Measurements from ENCODE around the gene GOLGA8B.
"Not testable (repeated sequence)": the region's sequence is repeated elsewhere in the genome, so short reads cannot be mapped to it uniquely, and the experiment has no call there.

GOLGA8B gene

DNA sequence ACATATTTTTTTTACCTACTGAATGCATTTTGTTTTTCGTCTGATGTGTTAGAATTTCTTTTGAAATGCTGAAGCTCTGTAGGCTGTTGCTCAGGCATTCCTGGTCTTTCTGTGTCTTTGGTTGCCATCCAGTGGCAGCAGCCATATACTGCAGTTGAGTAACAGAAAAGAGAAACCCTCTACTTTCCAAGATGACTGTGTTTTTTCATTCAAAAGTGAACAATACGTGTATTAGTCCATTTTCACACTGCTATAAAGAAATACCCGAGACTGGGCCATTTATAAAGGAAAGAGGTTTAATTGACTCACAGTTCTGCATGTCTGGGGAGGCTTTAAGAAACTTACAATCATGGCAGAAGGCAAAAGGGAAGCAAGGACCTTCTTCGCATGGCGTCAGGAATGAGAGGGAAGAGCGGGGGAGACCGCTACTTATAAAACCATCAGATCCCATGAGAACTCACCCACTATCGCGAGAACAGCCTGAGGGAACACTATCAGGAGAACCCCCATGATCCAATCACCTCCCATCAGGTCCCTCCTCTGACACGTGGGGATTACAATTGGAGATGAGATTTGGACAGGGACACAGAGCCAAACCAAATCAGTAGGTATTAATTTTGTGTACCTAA lies 4.7 kb upstream of the GOLGA8B start:
- H3K9me2 ChIP-seq (replicated peaks; ENCODE audit: insufficient read depth, low read length), result no peaks in the 10 kb centered on the region
- H3K79me2 ChIP-seq (ENCODE audit: low read length), result no peaks in the 10 kb centered on the region
- TF ChIP-seq, protein P1, sequence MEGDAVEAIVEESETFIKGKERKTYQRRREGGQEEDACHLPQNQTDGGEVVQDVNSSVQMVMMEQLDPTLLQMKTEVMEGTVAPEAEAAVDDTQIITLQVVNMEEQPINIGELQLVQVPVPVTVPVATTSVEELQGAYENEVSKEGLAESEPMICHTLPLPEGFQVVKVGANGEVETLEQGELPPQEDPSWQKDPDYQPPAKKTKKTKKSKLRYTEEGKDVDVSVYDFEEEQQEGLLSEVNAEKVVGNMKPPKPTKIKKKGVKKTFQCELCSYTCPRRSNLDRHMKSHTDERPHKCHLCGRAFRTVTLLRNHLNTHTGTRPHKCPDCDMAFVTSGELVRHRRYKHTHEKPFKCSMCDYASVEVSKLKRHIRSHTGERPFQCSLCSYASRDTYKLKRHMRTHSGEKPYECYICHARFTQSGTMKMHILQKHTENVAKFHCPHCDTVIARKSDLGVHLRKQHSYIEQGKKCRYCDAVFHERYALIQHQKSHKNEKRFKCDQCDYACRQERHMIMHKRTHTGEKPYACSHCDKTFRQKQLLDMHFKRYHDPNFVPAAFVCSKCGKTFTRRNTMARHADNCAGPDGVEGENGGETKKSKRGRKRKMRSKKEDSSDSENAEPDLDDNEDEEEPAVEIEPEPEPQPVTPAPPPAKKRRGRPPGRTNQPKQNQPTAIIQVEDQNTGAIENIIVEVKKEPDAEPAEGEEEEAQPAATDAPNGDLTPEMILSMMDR (IDR thresholded peaks at IDR 0.05; ENCODE audit: low read length), result peak; percentile 79
- no peak for TF ChIP-seq EZH2phosphoT487 (IDR thresholded peaks at IDR 0.05; ENCODE audit: low read length)
- H3K4me2 ChIP-seq (ENCODE audit: low read depth, low read length), result peak overlapping the region; percentile 86
- H3F3A ChIP-seq (ENCODE audit: insufficient read depth, low read length), result peaks cover 3% of the 10 kb centered on the region; the same call in 1 of the 2 replicates
- H3K9ac ChIP-seq (ENCODE audit: low read length), result peak overlapping the region; percentile 52; the same call in 1 of the 2 replicates
- H3K27me3 ChIP-seq (replicated peaks; ENCODE audit: insufficient read depth, low read length), result no peaks in the 10 kb centered on the region
- DNase-seq, result peak; percentile 79
- peak overlapping the region; percentile 14; the same call in 1 of the 2 replicates for H3K27ac ChIP-seq (ENCODE audit: low read length)
- no peaks in the 10 kb centered on the region for H4K20me1 ChIP-seq (ENCODE audit: insufficient read depth, low read length)
- no peaks in the 10 kb centered on the region for H3K36me3 ChIP-seq (replicated peaks; ENCODE audit: insufficient read depth, low read length)
- H3K4me3 ChIP-seq (ENCODE audit: low read length), result peak overlapping the region; percentile 46
- H2AFZ ChIP-seq (ENCODE audit: low read length), result peak overlapping the region; percentile 80
- no peaks in the 10 kb centered on the region for H3K9me3 ChIP-seq (replicated peaks; ENCODE audit: insufficient read depth, low read length)
- peaks cover 16% of the 10 kb centered on the region; the same call in 1 of the 2 replicates for H3K4me1 ChIP-seq (ENCODE audit: low read length)

DNA sequence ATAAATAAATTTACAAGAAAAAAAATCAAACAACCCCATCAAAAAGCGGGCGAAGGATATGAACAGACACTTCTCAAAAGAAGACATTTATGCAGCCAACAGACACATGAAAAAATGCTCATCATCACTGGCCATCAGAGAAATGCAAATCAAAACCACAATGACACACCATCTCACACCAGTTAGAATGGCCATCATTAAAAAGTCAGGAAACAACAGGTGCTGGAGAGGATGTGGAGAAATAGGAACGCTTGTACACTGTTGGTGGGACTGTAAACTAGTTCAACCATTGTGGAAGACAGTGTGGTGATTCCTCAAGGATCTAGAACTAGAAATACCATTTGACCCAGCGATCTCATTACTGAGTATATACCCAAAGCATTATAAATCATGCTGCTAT lies 2.5 kb upstream of the GOLGA8B start:
- not testable (repeated sequence) for H3K27me3 ChIP-seq (replicated peaks; ENCODE audit: insufficient read depth, low read length); H3K4me2 ChIP-seq (ENCODE audit: low read depth, low read length); H3K4me3 ChIP-seq (ENCODE audit: low read length); H3K9me2 ChIP-seq (replicated peaks; ENCODE audit: insufficient read depth, low read length); H4K20me1 ChIP-seq (ENCODE audit: insufficient read depth, low read length); H2AFZ ChIP-seq (ENCODE audit: low read length); DNase-seq; H3K27ac ChIP-seq (ENCODE audit: low read length); H3K36me3 ChIP-seq (replicated peaks; ENCODE audit: insufficient read depth, low read length); H3F3A ChIP-seq (ENCODE audit: insufficient read depth, low read length); H3K9ac ChIP-seq (ENCODE audit: low read length); H3K9me3 ChIP-seq (replicated peaks; ENCODE audit: insufficient read depth, low read length)
- Histone ChIP-seq H3K79me2 (ENCODE audit: low read length) (peaks cover 22% of the 10 kb centered on the region), H3K4me1 (ENCODE audit: low read length) (peaks cover 13% of the 10 kb centered on the region; the same call in 1 of the 2 replicates)

- H3K9ac ChIP-seq (ENCODE audit: low read length), result no peak overlapping the region
- no peak overlapping the region for H3K4me3 ChIP-seq (ENCODE audit: low read length)
- no peak overlapping the region for H3K4me2 ChIP-seq (ENCODE audit: low read depth, low read length)
These were observed 1.5 kb upstream of the GOLGA8B start for GRCh38 chr15:34584996-34585395.

DNA sequence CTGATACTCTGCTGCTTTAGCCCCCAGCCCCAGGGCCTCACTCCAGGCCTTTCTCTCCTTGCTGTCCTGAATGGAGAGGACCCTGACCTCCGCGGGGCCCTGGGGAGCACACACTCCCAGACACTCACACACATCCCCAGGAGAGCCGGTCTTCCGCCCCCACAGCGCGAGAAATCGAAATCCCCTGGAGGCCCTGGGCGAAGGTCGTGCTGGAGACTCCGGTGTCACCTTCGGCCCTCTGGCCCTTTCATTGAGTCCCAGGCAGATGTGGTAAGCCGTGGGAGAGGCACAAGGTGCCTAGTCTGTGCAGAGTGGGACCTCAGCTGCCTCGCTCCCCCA lies 848 bp upstream of the GOLGA8B start:
- peak overlapping the region; percentile 82 for H3K4me3 ChIP-seq (ENCODE audit: low read length)
- H3K9me3 ChIP-seq (replicated peaks; ENCODE audit: insufficient read depth, low read length), result no peaks in the 10 kb centered on the region
- H3K79me2 ChIP-seq (ENCODE audit: low read length), result peaks cover 37% of the 10 kb centered on the region
- no peak for TF ChIP-seq EZH2phosphoT487 (IDR thresholded peaks at IDR 0.05; ENCODE audit: low read length)
- no peak for TF ChIP-seq EZH2 (optimal IDR thresholded peaks at IDR 0.05; ENCODE audit: low read depth, low read length)
- H3K9ac ChIP-seq (ENCODE audit: low read length), result peak overlapping the region; percentile 82
- no peak for DNase-seq
- peaks cover 3% of the 10 kb centered on the region; the same call in 1 of the 2 replicates for H3F3A ChIP-seq (ENCODE audit: insufficient read depth, low read length)
- H3K27ac ChIP-seq (ENCODE audit: low read length), result peak overlapping the region; percentile 23; the same call in 1 of the 2 replicates
- H3K9me2 ChIP-seq (replicated peaks; ENCODE audit: insufficient read depth, low read length), result no peaks in the 10 kb centered on the region
- H3K4me2 ChIP-seq (ENCODE audit: low read depth, low read length), result peak overlapping the region; percentile 98
- H2AFZ ChIP-seq (ENCODE audit: low read length), result peak overlapping the region; percentile 57
- H3K27me3 ChIP-seq (replicated peaks; ENCODE audit: insufficient read depth, low read length), result no peaks in the 10 kb centered on the region
- H4K20me1 ChIP-seq (ENCODE audit: insufficient read depth, low read length), result no peaks in the 10 kb centered on the region
- H3K36me3 ChIP-seq (replicated peaks; ENCODE audit: insufficient read depth, low read length), result no peaks in the 10 kb centered on the region
- peaks cover 13% of the 10 kb centered on the region; the same call in 1 of the 2 replicates for H3K4me1 ChIP-seq (ENCODE audit: low read length)

More at GRCh38 chr15:34584996-34585395, 1.5 kb upstream of the GOLGA8B start:
- TF ChIP-seq EZH2 (optimal IDR thresholded peaks at IDR 0.05; ENCODE audit: low read depth, low read length) (no peak), EZH2phosphoT487 (IDR thresholded peaks at IDR 0.05; ENCODE audit: low read length) (no peak)
- TF ChIP-seq, protein P1 (IDR thresholded peaks at IDR 0.05; ENCODE audit: low read length), result no peak
- Histone ChIP-seq H4K20me1 (ENCODE audit: insufficient read depth, low read length) (no peaks in the 10 kb centered on the region), H3K36me3 (replicated peaks; ENCODE audit: insufficient read depth, low read length) (no peaks in the 10 kb centered on the region), H2AFZ (ENCODE audit: low read length) (no peak overlapping the region), H3K79me2 (ENCODE audit: low read length) (peaks cover 31% of the 10 kb centered on the region), H3K9me3 (replicated peaks; ENCODE audit: insufficient read depth, low read length) (no peaks in the 10 kb centered on the region), H3K27ac (ENCODE audit: low read length) (no peak overlapping the region), H3F3A (ENCODE audit: insufficient read depth, low read length) (peaks cover 3% of the 10 kb centered on the region; the same call in 1 of the 2 replicates), H3K9me2 (replicated peaks; ENCODE audit: insufficient read depth, low read length) (no peaks in the 10 kb centered on the region), H3K4me1 (ENCODE audit: low read length) (peaks cover 13% of the 10 kb centered on the region; the same call in 1 of the 2 replicates), H3K27me3 (replicated peaks; ENCODE audit: insufficient read depth, low read length) (no peaks in the 10 kb centered on the region)
- no peak for DNase-seq

All from MM.1S (cell line).